Smooth muscle cell (in vitro differentiated cells): ENCODE data around the gene COG4. TPM values are rescaled to one million over a fixed set of nuclear protein-coding genes. Genes with fewer than 3 reads are reported as not detected.
A peak's percentile ranks its signal among the peaks of the same experiment; 100 is the strongest.
"Not testable (repeated sequence)": the region's sequence is repeated elsewhere in the genome, so short reads cannot be mapped to it uniquely, and the experiment has no call there.

Experiments used
- DNase-seq: peaks from one replicate; lab custom pipeline; 2025; ENCODE audit not compliant: unreplicated experiment; lab: John Stamatoyannopoulos, UW
- H2AFZ ChIP-seq: fragments of 200-600 bp; sonication (generic); 2 replicates; pipeline ENCODE4 v1.6.0; 2016; ENCODE audit warnings: antibody characterized with exemption, low read depth, mild to moderate bottlenecking
- H3F3A ChIP-seq: fragments of 200-600 bp; sonication (generic); 2 replicates; pipeline ENCODE4 v1.6.0; 2017; ENCODE audit warnings: antibody characterized with exemption, low read depth
- H3K27ac ChIP-seq: fragments of 200-600 bp; sonication (generic); 2 replicates; pipeline ENCODE4 v1.5.1; 2016; ENCODE audit warnings: low read depth, mild to moderate bottlenecking
- H3K27me3 ChIP-seq: fragments of 200-600 bp; sonication (generic); 2 replicates; pipeline ENCODE4 v1.6.1; 2016; ENCODE audit warnings: low read depth, mild to moderate bottlenecking
- H3K36me3 ChIP-seq: fragments of 200-600 bp; sonication (generic); 2 replicates; pipeline ENCODE4 v1.5.1; 2016; ENCODE audit warnings: low read depth
- H3K4me1 ChIP-seq: fragments of 200-600 bp; sonication (generic); 2 replicates; pipeline ENCODE4 v1.5.1; 2016; ENCODE audit warnings: low read depth
- H3K4me2 ChIP-seq: fragments of 200-600 bp; sonication (generic); 2 replicates; pipeline ENCODE4 v1.6.0; 2016; ENCODE audit warnings: mild to moderate bottlenecking
- H3K4me3 ChIP-seq: fragments of 200-600 bp; sonication (generic); 2 replicates; pipeline ENCODE4 v1.5.1; 2016; ENCODE audit warnings: mild to moderate bottlenecking
- H3K79me2 ChIP-seq: fragments of 200-600 bp; sonication (generic); 2 replicates; pipeline ENCODE4 v1.6.0; 2016; ENCODE audit warnings: low read depth, mild to moderate bottlenecking
- H3K9ac ChIP-seq: fragments of 200-600 bp; sonication (generic); 2 replicates; pipeline ENCODE4 v1.6.0; 2016; ENCODE audit warnings: low read depth
- H3K9me3 ChIP-seq: fragments of 200-600 bp; sonication (generic); replicated peaks from 2 replicates; pipeline ENCODE4 v1.5.1; 2016; ENCODE audit warnings: low read depth
- H4K20me1 ChIP-seq: fragments of 200-600 bp; sonication (generic); 2 replicates; pipeline ENCODE4 v1.6.0; 2016; ENCODE audit warnings: low read depth
- CTCF ChIP-seq: fragments of 200-600 bp; sonication (generic); IDR thresholded peaks from 2 replicates; pipeline ENCODE4 v1.5.1; 2017; ENCODE audit warnings: borderline replicate concordance, mild to moderate bottlenecking, antibody characterized with exemption; ENCODE audit not compliant: insufficient read depth, poor library complexity, severe bottlenecking
- WGBS: methylation state at CpG from one replicate; pipeline ENCODE4 v1.1.7; 2016; ENCODE audit warnings: low lambda C conversion rate; 5-methylcytosine and 5-hydroxymethylcytosine counted together
- polyA plus RNA-seq: library from polyadenylated mRNA; unstranded; fragments of >200 nt; fragmentation: Nextera tagmentation; extraction: Ambion mirVana; gene quantifications from 2 replicates; pipeline ENCODE4 v1.2.1, GENCODE V29; 2016
- total RNA-seq: library from RNA; depleted of rRNA; stranded (reverse); fragments of >200 nt; gene quantifications from 2 replicates; pipeline ENCODE4 v1.2.3, GENCODE V29; 2014

The COG4 gene
- total and polyA plus RNA-seq, 2 experiments from 2014 or later: 49.4 to 61.9 TPM

- 2% methylated on average over 52 of the region's 67 CpGs for WGBS
- TF ChIP-seq CTCF: no peak
- Histone ChIP-seq H2AFZ (peak within 1 kb of the TSS; percentile 99), H3K4me2 (peak within 1 kb of the TSS; percentile 94), H3K27me3 (no peaks in the 10 kb centered on the region), H3K9me3 (no peaks in the 10 kb centered on the region), H3K27ac (peak within 1 kb of the TSS; percentile 97), H4K20me1 (no peaks in the 10 kb centered on the region), H3F3A (no peaks in the 10 kb centered on the region), H3K79me2 (no peaks in the 10 kb centered on the region), H3K4me3 (peak within 1 kb of the TSS; percentile 92), H3K4me1 (peaks cover 7% of the 10 kb centered on the region), H3K9ac (peak within 1 kb of the TSS; percentile 100), H3K36me3 (no peaks in the 10 kb centered on the region)
- peak; percentile 14 for DNase-seq
These were observed 68.9 kb downstream of the COG4 start, which contains the start of gene FCSK for GRCh38 chr16:70454222-70455034. TSS of gene FCSK (plus strand) at chr16:70454595. CDS start at chr16:70463191, 8,596 bp downstream.

GRCh38 chr16:70453892-70454221 is 69.5 kb downstream of the COG4 start:
- no peak for TF ChIP-seq CTCF
- under 1% methylated on average over 8 of the region's 8 CpGs for WGBS
- Histone ChIP-seq H3K4me3 (peak overlapping the region; percentile 92), H3K36me3 (no peaks in the 10 kb centered on the region), H3K9me3 (no peaks in the 10 kb centered on the region), H3F3A (no peaks in the 10 kb centered on the region), H3K27me3 (no peaks in the 10 kb centered on the region), H3K9ac (peak overlapping the region; percentile 100), H4K20me1 (no peaks in the 10 kb centered on the region), H3K4me1 (peaks cover 7% of the 10 kb centered on the region), H3K79me2 (no peaks in the 10 kb centered on the region), H3K4me2 (peak overlapping the region; percentile 94), H2AFZ (peak overlapping the region; percentile 99), H3K27ac (peak overlapping the region; percentile 97)
- no peak for DNase-seq

- peak overlapping the region; percentile 100 for H3K9ac ChIP-seq
- no peak overlapping the region for H3K27ac ChIP-seq
- no peaks in the 10 kb centered on the region for H3F3A ChIP-seq
- 96% methylated on average over 10 of the region's 11 CpGs for WGBS
- no peaks in the 10 kb centered on the region for H3K9me3 ChIP-seq
- peak overlapping the region; percentile 99 for H2AFZ ChIP-seq
- no peak for DNase-seq
- H4K20me1 ChIP-seq: no peaks in the 10 kb centered on the region
- H3K36me3 ChIP-seq: no peaks in the 10 kb centered on the region
- peak overlapping the region; percentile 92 for H3K4me3 ChIP-seq
- peaks cover 7% of the 10 kb centered on the region for H3K4me1 ChIP-seq
- peak overlapping the region; percentile 94 for H3K4me2 ChIP-seq
- TF ChIP-seq CTCF: no peak
- H3K79me2 ChIP-seq: no peaks in the 10 kb centered on the region
- no peaks in the 10 kb centered on the region for H3K27me3 ChIP-seq
These were observed 70.0 kb downstream of the COG4 start for GRCh38 chr16:70453117-70453891.

GRCh38 chr16:70451004-70451340 is 72.4 kb downstream of the COG4 start:
- H3F3A ChIP-seq, H3K4me3 ChIP-seq, H3K9me3 ChIP-seq, H3K36me3 ChIP-seq, H3K79me2 ChIP-seq, DNase-seq, H3K27ac ChIP-seq, H2AFZ ChIP-seq, H3K9ac ChIP-seq, H3K4me1 ChIP-seq, H3K27me3 ChIP-seq, H4K20me1 ChIP-seq, H3K4me2 ChIP-seq: not testable (repeated sequence)
- 97% methylated on average over 14 of the region's 25 CpGs for WGBS

GRCh38 chr16:70450142-70451003 is 73.0 kb downstream of the COG4 start:
- 96% methylated on average over 36 of the region's 37 CpGs for WGBS
- H2AFZ ChIP-seq, H3K4me2 ChIP-seq: not testable (repeated sequence)

More at GRCh38 chr16:70450142-70451003, 73.0 kb downstream of the COG4 start:
- H3K27me3 ChIP-seq, H3K4me1 ChIP-seq, H3K27ac ChIP-seq, H3K79me2 ChIP-seq, H3F3A ChIP-seq, H3K9ac ChIP-seq, H4K20me1 ChIP-seq, H3K36me3 ChIP-seq, DNase-seq, H3K4me3 ChIP-seq, H3K9me3 ChIP-seq: not testable (repeated sequence)
